Activated CD4-positive, alpha-beta T cell treated with anti-CD3 and anti-CD28 coated beads, Interleukin-2, Interleukin-6, amounts not matched to agents 100 ng/mL and 50 ng/mL, durations not matched to agents 16 hours and 8 hours (primary cell): Measurements from ENCODE around the gene DSCAM.

Experiments used
- DNase-seq: peaks from one replicate; pipeline ENCODE4 v3.0.0-alpha.2; 2020

The DSCAM gene

DNA sequence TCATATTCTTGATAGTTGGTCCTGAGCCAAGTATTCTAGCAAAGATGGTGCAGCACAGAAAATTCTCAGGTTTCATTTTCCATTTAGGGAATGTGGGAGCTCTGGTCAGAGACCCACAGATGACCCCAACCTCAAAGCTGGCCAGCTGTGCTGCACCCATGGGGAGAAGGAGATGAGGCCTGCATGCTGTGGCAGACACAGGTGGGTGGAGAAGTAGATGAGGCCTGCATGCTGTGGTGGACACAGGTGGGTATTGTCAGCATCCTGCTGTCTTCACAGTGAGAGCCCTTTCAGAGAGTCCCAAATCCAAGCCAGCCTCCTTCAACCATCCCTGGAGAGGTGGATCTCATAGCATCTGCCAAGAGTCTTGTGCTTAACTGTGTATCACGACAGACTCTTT lies 77.7 kb downstream of the DSCAM start:
- DNase-seq, result no peak

GRCh38 chr21:40768056-40768455 lies 78.9 kb downstream of the DSCAM start:
- no peak for DNase-seq

GRCh38 chr21:40766381-40766780 lies 80.6 kb downstream of the DSCAM start:
- no peak for DNase-seq

DNA sequence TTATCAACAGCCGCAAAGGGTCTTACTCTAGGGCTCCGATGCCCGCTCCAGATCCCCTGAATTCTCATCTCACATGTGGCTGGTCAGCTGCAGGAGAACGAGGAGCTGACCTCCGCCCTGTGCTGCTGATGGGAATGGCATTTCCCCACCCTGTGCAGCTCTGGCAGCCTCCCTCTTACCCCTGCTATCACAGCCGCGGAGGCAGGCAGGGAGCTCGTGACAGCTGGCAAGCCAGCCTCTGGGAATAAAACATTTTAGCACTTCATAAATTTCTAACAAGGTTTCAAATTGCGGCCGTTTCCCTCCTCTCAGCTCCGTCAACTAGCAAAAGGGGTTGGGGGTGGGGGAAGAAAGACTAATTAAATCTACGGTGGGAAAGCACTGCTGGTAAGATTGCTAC lies 81.1 kb downstream of the DSCAM start:
- DNase-seq, result no peak

DNA sequence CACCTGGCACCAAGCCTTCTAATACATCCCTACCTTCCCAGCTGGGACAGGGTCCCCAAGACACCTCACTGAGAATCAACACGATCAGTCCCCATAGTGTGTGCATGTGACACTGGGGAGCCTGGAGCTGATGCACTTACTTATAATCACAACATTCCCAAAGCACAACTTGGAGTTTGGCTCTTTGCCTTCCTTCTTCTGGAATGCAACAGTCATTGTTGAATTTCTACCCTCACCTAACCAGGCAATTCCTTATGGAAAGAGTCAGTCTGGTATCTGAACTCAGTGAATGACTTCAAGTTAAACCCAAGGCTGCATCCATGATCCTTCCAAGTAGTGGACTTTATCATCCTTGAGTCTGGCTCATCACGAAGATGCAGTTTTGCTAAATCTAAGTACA lies 86.1 kb downstream of the DSCAM start:
- no peak for DNase-seq

GRCh38 chr21:40759061-40759460 lies 87.9 kb downstream of the DSCAM start:
- no peak for DNase-seq

DNA sequence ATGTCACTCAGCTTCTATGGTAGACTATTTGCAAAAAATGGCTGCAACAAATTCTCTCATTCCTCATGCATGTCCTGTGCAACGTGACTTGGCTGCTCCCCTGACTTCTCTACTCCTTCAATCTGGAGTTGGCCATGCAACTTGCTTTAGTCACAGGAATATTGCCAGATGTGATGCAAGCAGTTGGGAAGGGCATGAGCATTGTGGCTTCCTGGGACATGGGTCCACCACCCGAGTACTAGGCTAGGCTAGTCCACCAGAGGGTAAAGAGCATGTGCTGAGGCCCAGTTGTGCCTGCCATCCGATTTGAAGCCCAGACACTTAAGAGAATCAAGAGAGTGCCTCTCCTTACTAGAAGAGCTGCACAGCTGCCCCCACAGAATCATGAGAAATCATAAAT lies 89.6 kb downstream of the DSCAM start:
- DNase-seq, result no peak

DNA sequence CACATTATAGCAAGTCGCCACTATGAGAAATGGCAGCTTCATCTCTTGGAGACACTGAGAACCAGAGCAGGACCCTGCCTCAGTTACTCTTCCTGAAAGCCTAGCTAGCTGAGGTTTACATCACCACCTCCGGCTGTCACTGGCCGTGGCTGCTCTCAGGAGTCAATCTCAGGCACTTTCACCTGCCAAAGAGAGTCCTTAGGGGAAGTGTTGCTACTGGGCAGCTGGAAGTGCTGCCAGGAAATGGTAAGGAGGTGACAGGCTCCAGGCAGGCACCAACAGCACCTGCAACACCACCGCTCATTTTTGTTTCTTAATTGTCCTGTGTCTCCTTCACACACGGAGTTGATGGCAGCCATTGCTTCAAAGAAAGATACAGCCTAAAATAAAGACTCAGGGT lies 92.5 kb downstream of the DSCAM start:
- no peak for DNase-seq

GRCh38 chr21:40753756-40754155 lies 93.2 kb downstream of the DSCAM start:
- no peak for DNase-seq

DNA sequence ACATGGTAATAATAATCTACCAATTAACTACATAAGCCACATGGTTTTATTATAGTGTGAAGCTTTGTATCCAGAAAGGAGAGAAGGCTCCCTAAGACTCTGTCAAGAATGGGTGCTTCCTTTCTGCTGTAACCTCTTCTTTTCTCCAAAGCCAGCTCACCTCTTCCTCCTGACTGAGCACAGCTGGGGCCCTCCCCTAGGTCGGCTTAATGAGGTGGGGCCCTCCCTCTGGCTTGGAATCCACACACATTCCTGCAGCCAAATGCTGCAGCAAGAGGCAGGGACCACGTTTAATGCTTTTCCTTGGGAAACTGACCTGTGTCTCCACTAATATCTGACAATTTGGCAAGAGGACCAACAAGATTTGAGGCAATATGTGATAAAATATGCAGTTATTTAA lies 94.8 kb downstream of the DSCAM start:
- no peak for DNase-seq

GRCh38 chr21:40751221-40751620 lies 95.7 kb downstream of the DSCAM start:
- no peak for DNase-seq

DNA sequence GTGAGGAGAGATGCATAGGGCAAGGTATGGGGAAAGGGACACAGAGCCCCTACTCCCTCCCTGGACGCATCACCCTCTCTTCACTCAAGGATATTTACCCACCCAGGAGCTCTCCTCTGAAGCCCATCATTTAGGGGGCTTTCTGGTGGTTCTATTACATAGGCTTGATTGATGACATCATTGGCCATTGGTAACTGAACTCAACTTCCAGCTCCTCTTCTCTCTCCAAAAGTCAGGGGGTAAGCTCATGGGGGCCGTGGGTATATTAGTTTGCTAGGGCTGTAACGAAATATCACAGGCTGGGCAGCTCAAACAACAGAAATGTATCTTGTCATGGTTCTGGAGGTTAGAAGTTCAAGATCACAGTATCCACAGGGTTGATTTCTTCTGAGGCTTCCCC lies 110.8 kb downstream of the DSCAM start:
- DNase-seq, result no peak

- DNase-seq, result no peak
Observed at GRCh38 chr21:40733024-40733397, 113.9 kb downstream of the DSCAM start.

DNA sequence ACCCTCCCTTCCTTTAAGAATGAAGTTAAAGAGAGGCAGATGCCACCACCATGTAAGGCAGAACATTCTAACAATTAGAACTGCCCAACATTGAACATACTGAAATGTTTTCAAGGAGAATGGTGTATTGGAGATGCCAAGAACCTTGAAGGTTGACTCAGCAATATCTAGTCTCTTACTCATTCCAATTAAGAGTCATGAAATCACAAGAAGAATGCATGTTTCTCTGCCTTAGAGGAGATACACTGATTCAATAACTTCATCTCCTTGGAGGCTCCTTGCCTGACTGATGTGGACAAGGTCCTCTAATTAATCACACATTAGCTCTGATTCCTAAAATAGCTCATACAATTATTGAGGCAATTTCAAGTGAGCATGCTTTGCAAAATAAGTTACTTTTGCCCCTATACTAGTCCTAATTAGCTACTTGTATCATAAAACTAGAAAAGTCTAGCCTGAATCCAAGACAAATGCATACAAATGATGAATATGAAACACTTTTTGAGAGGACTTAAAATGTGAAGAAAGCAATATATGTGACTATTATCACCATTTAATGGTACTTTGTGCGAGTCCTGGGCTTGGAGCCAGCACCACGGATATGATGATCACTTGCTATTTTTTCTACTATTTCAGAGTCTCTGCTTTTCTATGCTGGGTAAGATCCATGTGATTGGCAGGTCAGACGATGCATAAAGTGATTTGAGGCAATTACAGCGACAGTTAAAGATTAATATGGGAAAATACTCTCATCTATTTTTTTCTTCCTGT lies 114.5 kb downstream of the DSCAM start:
- DNase-seq, result no peak

DNA sequence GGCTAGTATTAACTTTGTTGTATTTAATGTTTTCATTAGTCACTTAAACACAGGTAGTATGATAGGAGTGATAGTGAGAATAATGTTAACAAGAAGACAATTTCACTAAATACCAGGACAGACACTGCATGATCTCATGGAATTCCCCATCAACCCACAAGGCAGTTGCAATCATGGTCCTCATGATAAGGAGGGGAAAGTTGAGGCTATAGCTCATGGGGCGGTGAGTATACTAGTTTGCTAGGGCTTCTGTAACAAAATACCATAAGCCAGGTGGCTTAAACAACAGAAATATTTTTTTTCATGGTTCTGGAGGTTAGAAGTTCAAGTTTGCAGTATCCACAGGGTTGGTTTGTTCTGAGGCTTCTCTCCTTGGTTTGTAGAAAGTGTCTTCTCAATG lies 115.8 kb downstream of the DSCAM start:
- no peak for DNase-seq

DNA sequence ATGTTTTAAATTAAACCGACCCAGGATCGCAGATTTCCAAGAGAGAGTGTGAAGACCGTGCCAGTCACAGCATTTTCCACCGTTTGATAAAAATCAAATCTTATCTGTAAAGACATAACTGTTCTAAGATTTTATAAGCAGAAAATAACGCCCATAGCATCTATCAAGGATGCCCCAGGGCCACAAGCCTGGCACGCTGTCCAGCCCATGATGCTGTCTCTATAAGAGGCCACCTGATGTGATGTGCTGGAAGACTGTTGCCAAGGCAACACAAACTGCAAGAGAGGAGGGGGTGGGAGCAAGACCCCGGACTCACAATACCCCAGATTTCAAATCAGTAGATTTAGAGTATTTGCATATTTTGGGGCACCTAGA lies 116.5 kb downstream of the DSCAM start:
- DNase-seq, result no peak

GRCh38 chr21:40729761-40730425 lies 117.1 kb downstream of the DSCAM start:
- DNase-seq, result no peak

- DNase-seq, result no peak
Observed at GRCh38 chr21:40723966-40724365, 123.0 kb downstream of the DSCAM start.

- DNase-seq, result no peak
Observed at GRCh38 chr21:40723317-40723716, 123.6 kb downstream of the DSCAM start.

DNA sequence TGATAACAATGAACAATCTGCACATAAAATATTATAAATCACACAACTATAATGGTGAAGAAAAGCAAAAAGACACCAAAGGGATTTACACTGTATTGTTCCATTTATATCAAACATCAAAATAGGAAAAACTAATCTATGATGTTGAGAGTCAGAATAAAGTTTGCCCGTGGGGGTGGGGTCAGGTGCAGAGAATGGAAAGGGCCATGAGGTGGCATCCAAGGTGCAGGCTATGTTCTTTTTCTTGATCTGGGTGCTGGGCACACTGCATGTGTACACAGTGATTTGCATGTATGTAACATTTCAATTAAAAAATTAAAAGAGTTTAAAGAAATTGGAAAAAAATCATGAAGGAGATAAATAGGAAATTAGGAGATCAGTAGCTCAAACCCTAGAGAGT lies 127.3 kb downstream of the DSCAM start:
- DNase-seq, result no peak

- DNase-seq, result no peak
Observed at GRCh38 chr21:40717028-40717427, 129.9 kb downstream of the DSCAM start.

- DNase-seq, result no peak
Observed at GRCh38 chr21:40714536-40714935, 132.4 kb downstream of the DSCAM start.

GRCh38 chr21:40707656-40708244 lies 139.2 kb downstream of the DSCAM start:
- no peak for DNase-seq

- no peak for DNase-seq
Observed at GRCh38 chr21:40706806-40707655, 139.9 kb downstream of the DSCAM start.
